ENCODE measurements around the gene DIP2C. TPM values are rescaled to one million over a fixed set of nuclear protein-coding genes. Genes with fewer than 3 reads are reported as not detected.

Gene DIP2C, protein sequence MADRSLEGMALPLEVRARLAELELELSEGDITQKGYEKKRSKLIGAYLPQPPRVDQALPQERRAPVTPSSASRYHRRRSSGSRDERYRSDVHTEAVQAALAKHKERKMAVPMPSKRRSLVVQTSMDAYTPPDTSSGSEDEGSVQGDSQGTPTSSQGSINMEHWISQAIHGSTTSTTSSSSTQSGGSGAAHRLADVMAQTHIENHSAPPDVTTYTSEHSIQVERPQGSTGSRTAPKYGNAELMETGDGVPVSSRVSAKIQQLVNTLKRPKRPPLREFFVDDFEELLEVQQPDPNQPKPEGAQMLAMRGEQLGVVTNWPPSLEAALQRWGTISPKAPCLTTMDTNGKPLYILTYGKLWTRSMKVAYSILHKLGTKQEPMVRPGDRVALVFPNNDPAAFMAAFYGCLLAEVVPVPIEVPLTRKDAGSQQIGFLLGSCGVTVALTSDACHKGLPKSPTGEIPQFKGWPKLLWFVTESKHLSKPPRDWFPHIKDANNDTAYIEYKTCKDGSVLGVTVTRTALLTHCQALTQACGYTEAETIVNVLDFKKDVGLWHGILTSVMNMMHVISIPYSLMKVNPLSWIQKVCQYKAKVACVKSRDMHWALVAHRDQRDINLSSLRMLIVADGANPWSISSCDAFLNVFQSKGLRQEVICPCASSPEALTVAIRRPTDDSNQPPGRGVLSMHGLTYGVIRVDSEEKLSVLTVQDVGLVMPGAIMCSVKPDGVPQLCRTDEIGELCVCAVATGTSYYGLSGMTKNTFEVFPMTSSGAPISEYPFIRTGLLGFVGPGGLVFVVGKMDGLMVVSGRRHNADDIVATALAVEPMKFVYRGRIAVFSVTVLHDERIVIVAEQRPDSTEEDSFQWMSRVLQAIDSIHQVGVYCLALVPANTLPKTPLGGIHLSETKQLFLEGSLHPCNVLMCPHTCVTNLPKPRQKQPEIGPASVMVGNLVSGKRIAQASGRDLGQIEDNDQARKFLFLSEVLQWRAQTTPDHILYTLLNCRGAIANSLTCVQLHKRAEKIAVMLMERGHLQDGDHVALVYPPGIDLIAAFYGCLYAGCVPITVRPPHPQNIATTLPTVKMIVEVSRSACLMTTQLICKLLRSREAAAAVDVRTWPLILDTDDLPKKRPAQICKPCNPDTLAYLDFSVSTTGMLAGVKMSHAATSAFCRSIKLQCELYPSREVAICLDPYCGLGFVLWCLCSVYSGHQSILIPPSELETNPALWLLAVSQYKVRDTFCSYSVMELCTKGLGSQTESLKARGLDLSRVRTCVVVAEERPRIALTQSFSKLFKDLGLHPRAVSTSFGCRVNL (N-terminal part only)
- total RNA-seq = 2.0 and 3.5 TPM in 2 replicates

DNA sequence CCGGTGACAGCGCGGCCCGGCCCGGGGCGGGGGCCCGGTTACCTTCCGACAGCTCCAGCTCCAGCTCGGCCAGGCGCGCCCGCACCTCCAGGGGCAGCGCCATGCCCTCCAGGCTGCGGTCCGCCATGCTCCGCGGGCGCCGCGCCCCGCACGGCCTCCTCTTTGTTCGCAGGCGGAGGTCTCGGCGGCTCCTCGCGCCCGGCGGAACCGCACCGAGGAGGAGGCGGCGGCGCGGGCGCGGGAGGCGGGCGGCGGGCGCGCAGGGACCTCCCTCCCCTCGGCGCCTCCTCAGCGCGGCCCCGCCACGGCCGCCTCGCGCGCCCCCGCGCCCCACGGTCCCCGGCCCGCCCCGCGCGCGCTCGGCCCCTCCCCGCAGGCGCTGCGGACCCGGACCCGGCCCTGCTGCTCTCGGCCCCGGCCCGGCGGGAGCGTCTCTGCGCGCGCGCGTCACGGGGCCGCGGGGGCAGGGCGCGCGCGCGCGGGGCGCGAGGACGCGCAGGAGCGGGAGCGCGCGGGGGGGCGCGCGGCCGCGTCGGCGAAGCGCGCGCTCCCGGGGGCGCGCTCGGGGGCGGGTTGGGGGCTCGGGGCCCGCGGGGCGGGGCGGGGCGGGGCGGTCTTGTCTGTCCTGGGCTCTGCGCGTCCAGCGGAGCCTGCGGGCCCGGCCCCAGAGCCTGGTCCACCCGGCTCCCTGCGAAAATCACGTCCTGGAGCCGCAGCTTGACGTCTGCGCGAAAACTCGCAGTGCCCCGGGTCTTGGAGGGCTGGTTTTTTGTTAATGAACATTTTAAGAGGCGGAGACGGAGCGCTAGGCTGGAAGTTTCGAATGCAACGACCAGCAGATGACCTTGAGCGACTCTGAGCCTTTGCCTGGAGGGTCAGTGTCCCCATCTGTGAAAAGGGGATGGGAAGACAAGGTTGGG is at the start of gene DIP2C:
DIP2C (minus strand) TSS at position 217 of the 920 bp plus-strand sequence; CDS start at position 127, 90 bp downstream.

Other genes with a start within 250 kb of the DIP2C start
- gene LARP4B, start 242.0 kb upstream of the DIP2C start, total RNA-seq = 27.4 and 33.3 TPM in 2 replicates

Data from hair follicular keratinocyte (primary cell).